ENCODE measurements around the gene LRRFIP1. TPM values are rescaled to one million over a fixed set of nuclear protein-coding genes. Genes with fewer than 3 reads are reported as not detected.

The LRRFIP1 gene
- total and polyA plus RNA-seq, 10 of the 15 experiments (the other 5 are each of a cell fraction or from before 2014, with no cell fraction given): 36.2 to 120 (median 74.3) TPM

DNA sequence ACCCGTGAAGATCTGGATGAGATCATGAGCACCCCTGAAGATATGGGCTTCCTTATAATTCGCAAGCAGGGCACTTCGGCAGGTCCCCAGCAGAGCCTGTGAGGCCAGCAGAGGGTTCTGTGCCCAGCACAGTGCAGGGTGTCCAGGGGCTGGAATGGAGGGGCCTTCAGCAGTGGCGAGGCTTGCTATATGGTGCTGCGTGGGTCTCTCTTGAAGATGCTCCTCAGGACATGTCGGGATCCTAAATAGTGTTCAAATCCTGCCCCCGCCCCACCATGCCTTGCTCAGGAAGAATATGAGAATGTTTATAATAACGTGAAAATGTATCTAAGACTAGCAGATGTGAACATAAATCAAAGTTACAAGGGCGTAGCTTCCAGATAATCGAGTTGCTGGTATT lies 110.9 kb downstream of the LRRFIP1 start (continued):
- TF ChIP-seq, protein P1, sequence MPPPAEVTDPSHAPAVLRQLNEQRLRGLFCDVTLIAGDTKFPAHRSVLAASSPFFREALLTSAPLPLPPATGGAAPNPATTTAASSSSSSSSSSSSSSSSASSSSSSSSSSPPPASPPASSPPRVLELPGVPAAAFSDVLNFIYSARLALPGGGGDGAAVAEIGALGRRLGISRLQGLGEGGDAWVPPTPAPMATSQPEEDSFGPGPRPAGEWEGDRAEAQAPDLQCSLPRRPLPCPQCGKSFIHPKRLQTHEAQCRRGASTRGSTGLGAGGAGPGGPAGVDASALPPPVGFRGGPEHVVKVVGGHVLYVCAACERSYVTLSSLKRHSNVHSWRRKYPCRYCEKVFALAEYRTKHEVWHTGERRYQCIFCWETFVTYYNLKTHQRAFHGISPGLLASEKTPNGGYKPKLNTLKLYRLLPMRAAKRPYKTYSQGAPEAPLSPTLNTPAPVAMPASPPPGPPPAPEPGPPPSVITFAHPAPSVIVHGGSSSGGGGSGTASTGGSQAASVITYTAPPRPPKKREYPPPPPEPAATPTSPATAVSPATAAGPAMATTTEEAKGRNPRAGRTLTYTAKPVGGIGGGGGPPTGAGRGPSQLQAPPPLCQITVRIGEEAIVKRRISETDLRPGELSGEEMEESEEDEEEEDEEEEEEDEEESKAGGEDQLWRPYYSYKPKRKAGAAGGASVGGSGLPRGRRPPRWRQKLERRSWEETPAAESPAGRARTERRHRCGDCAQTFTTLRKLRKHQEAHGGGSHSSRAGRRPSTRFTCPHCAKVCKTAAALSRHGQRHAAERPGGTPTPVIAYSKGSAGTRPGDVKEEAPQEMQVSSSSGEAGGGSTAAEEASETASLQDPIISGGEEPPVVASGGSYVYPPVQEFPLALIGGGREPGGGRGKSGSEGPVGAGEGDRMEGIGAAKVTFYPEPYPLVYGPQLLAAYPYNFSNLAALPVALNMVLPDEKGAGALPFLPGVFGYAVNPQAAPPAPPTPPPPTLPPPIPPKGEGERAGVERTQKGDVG (CRISPR knock-in tag; IDR thresholded peaks at IDR 0.05): no peak
- TF ChIP-seq EED (IDR thresholded peaks at IDR 0.05; ENCODE audit: low read depth) (no peak), PAX5 (IDR thresholded peaks at IDR 0.05; ENCODE audit: borderline replicate concordance, low read depth, low read length) (no peak)
- TF ChIP-seq, protein P2, sequence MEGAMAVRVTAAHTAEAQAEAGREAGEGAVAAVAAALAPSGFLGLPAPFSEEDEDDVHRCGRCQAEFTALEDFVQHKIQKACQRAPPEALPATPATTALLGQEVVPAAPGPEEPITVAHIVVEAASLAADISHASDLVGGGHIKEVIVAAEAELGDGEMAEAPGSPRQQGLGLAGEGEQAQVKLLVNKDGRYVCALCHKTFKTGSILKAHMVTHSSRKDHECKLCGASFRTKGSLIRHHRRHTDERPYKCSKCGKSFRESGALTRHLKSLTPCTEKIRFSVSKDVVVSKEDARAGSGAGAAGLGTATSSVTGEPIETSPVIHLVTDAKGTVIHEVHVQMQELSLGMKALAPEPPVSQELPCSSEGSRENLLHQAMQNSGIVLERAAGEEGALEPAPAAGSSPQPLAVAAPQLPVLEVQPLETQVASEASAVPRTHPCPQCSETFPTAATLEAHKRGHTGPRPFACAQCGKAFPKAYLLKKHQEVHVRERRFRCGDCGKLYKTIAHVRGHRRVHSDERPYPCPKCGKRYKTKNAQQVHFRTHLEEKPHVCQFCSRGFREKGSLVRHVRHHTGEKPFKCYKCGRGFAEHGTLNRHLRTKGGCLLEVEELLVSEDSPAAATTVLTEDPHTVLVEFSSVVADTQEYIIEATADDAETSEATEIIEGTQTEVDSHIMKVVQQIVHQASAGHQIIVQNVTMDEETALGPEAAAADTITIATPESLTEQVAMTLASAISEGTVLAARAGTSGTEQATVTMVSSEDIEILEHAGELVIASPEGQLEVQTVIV (IDR thresholded peaks at IDR 0.05; ENCODE audit: borderline replicate concordance, partially characterized antibody): no peak

DNA sequence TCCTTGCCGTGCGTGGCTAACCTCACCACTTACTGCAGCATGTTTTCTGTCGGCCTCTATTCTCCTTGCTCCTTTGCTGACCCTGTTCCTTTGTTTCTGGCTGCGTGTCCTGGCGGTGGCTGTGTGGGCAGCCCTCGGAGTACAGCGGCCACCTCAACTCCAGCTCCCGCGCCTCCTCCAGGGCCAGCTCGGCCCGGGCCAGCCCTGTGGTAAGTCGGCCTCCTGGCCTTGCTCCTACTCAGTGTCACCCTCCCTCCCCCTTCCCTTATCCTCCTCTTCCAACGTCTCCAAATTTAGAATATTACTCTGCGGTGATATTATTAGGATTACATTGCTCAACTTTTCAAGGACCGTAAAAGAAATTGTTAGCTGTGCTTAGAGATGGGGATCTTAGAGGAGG lies 111.7 kb downstream of the LRRFIP1 start:
- no peaks in the 10 kb centered on the region for H3K9me3 ChIP-seq (replicated peaks; ENCODE audit: control insufficient read depth, insufficient read depth, low read length)
- H3K36me3 ChIP-seq (ENCODE audit: control insufficient read depth in 2 of 2, insufficient read depth in 2 of 2, low read length in 1 of 2): peaks cover 15% of the 10 kb centered on the region in 2 experiments
- FAIRE-seq: no peak
- no peak overlapping the region for H3K4me3 ChIP-seq
- no peak overlapping the region for H3K27ac ChIP-seq (ENCODE audit: control insufficient read depth, insufficient read depth)
- no peaks in the 10 kb centered on the region for H3K27me3 ChIP-seq (replicated peaks in 1 of 2; ENCODE audit: control insufficient read depth in 2 of 2, insufficient read depth in 2 of 2, low read length in 1 of 2)
- in situ Hi-C loops (cut with MboI) (no loop called here), intact Hi-C loops (cut with micrococcal nuclease; ENCODE audit: unreplicated experiment) (no loop called here)
- peaks cover 3% of the 10 kb centered on the region for H4K20me1 ChIP-seq (ENCODE audit: control insufficient read depth, insufficient read depth)
- H3K4me1 ChIP-seq (ENCODE audit: control insufficient read depth, insufficient read depth, low read length): no peaks in the 10 kb centered on the region
- POLR2A ChIA-PET: no interaction called here
- ATAC-seq: no peak
- CTCF ChIA-PET: no interaction called here
- H3K9ac ChIP-seq (ENCODE audit: control insufficient read depth, insufficient read depth, low read length): no peak overlapping the region
- RAD21 ChIA-PET (ENCODE audit: unreplicated experiment): no interaction called here
- WGBS (ENCODE audit: insufficient coverage, insufficient replicate concordance, low lambda C conversion rate, missing lambda C conversion rate): 92% methylated on average over 15 of the region's 15 CpGs
- SMC1A ChIA-PET (ENCODE audit: uncharacterized antibody, unreplicated experiment): interaction anchor here (3.0 kb wide), 1 partner anchor 66 kb away, joined by 9 read pairs; no protein-coding TSS in a partner anchor
- DNase-seq (ENCODE audit: low read depth, low spot score): no peak
- BruUV-seq (replicated peaks): no TSS peak
- no peak overlapping the region for H2AFZ ChIP-seq (ENCODE audit: control insufficient read depth, low read depth, low read length)
- peaks cover 11% of the 10 kb centered on the region for H3K79me2 ChIP-seq (ENCODE audit: control insufficient read depth, insufficient read depth, low read length)
- H3K4me2 ChIP-seq (ENCODE audit: control insufficient read depth, insufficient read depth): no peak overlapping the region
- TF ChIP-seq SMAD5 (IDR thresholded peaks at IDR 0.05; ENCODE audit: low read depth) (no peak), ZNF622 (IDR thresholded peaks at IDR 0.05) (no peak), BRCA1 (IDR thresholded peaks at IDR 0.05; ENCODE audit: low read depth, low read length) (no peak), SIX5 (IDR thresholded peaks at IDR 0.05; ENCODE audit: low read depth, low read length, severe bottlenecking) (no peak), NFYB (IDR thresholded peaks at IDR 0.05; ENCODE audit: insufficient read depth, low read depth, low read length) (no peak), BACH1 (IDR thresholded peaks at IDR 0.05; ENCODE audit: borderline replicate concordance) (no peak), ZNF384 (IDR thresholded peaks at IDR 0.05; ENCODE audit: borderline replicate concordance, low read depth, low read length) (no peak), PML (IDR thresholded peaks at IDR 0.05; ENCODE audit: low read length) (no peak), HDAC6 (IDR thresholded peaks at IDR 0.05; ENCODE audit: unreplicated experiment) (no peak), POLR2AphosphoS5 (IDR thresholded peaks at IDR 0.05; ENCODE audit: low read length) (no peak), RAD21 (IDR thresholded peaks at IDR 0.05; ENCODE audit: insufficient read depth, low read depth, low read length) (no peak), CBFB (IDR thresholded peaks at IDR 0.05; ENCODE audit: low read depth) (no peak), SUZ12 (IDR thresholded peaks at IDR 0.05; ENCODE audit: unreplicated experiment) (no peak), HDAC2 (IDR thresholded peaks at IDR 0.05) (no peak)
- TF ChIP-seq, protein P3, sequence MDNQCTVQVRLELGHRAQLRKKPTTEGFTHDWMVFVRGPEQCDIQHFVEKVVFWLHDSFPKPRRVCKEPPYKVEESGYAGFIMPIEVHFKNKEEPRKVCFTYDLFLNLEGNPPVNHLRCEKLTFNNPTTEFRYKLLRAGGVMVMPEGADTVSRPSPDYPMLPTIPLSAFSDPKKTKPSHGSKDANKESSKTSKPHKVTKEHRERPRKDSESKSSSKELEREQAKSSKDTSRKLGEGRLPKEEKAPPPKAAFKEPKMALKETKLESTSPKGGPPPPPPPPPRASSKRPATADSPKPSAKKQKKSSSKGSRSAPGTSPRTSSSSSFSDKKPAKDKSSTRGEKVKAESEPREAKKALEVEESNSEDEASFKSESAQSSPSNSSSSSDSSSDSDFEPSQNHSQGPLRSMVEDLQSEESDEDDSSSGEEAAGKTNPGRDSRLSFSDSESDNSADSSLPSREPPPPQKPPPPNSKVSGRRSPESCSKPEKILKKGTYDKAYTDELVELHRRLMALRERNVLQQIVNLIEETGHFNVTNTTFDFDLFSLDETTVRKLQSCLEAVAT (IDR thresholded peaks at IDR 0.05): no peak

Measured in GM12878 (cell line).